Ovary (tissue), 9 donors: Measurements from ENCODE around the gene TSC22D4. TPM values are rescaled to one million over a fixed set of nuclear protein-coding genes. Genes with fewer than 3 reads are reported as not detected.

Source experiments
- DNase-seq, 5 donors: peaks; one replicate each; pipeline ENCODE4 v3.0.0-alpha.2; 2019 to 2020
- H3K27ac ChIP-seq, 2 donors: fragments of 200-600 bp; one replicate each; pipeline versions ENCODE4 v1.5.1 to v1.8.0; 2019 to 2022
- H3K27me3 ChIP-seq: fragments of 200-600 bp; one replicate; pipeline ENCODE4 v1.8.0; 2022
- H3K36me3 ChIP-seq: fragments of 200-600 bp; sonication (generic); one replicate; pipeline ENCODE4 v1.5.1; 2019
- H3K4me1 ChIP-seq: one replicate; pipeline ENCODE4 v1.8.1; 2013; ENCODE audit warnings: mild to moderate bottlenecking, moderate library complexity; ENCODE audit not compliant: insufficient read depth
- H3K4me3 ChIP-seq: fragments of 200-600 bp; sonication (generic); one replicate; pipeline ENCODE4 v1.5.1; 2017
- H3K9me3 ChIP-seq, 2 donors: fragments of 200-600 bp in 1 of 2; sonication (generic) in 1 of 2; one replicate each; pipeline versions ENCODE4 v1.5.1 to v1.8.1; 2013 to 2019; ENCODE audit warnings: mild to moderate bottlenecking in 1 of 2, moderate library complexity in 1 of 2
- EP300 ChIP-seq: sonication (generic); formaldehyde crosslinking; IDR thresholded peaks from one replicate; pipeline ENCODE4 v1.6.1; 2017; ENCODE audit warnings: antibody characterized with exemption
- POLR2A ChIP-seq: fragments of 450-650 bp; IDR thresholded peaks from one replicate; pipeline ENCODE4 v1.6.1; 2017; ENCODE audit warnings: antibody characterized with exemption, mild to moderate bottlenecking, moderate library complexity
- WGBS, 3 donors: extraction: QIAGEN DNeasy Blood & Tissue Kit in 1 of 3; methylation state at CpG; one replicate each; pipeline versions ENCODE4 v1.1.5 to v1.1.7; 2013 to 2017; 5-methylcytosine and 5-hydroxymethylcytosine counted together
- intact Hi-C, 4 donors: fragments of 100-400 bp; cut with DNase I; formaldehyde crosslinking; loops; one replicate each; pipeline versions ENCODE4 v1.11.0 to v1.15.1; 2022 to 2023
- polyA plus RNA-seq, 2 donors: library from polyadenylated mRNA; stranded (reverse); fragments of 200-250 nt in 1 of 2; fragments of 350-450 nt in 1 of 2; fragmentation: Illumina TruSeq in 1 of 2; extraction: RNeasy Lipid Tissue Mini Kit (QIAGEN cat#74804) in 1 of 2; gene quantifications; one replicate each; pipeline ENCODE4 v1.2.3, GENCODE V29; 2013 to 2014
- total RNA-seq, 7 donors: library from RNA; depleted of rRNA in 2 of 7; stranded (reverse); fragments of >200 nt in 2 of 7; fragmentation: NEBNext Ultra II Directional in 3 of 7; extraction: Animal tissue kit (Norgen Biotek cat#: 25700) in 3 of 7; gene quantifications; one replicate each; pipeline versions ENCODE4 v1.1.0 to v1.2.4, GENCODE V29; 2016 to 2023
- TF ChIP-seq, protein P1 (sequence below), 3 donors: fragments of 450-650 bp in 2 of 3; fragments of 200-600 bp in 1 of 3; IDR thresholded peaks; one replicate each; pipeline versions ENCODE4 v1.5.1 to v1.8.0; 2016 to 2022; ENCODE audit warnings: antibody characterized with exemption in 3 of 3, mild to moderate bottlenecking in 1 of 3
- donor health status: DM: no; HTN: no; CAD: no; lungs with moderate emphysema.
- donor health status: DM: no; HTN: no; CAD: no.
- donor health status: Bipolar disorder and iron deficiency.
- donor health status: DM: yes; HTN: yes; CAD: no.
- donor health status: DM: no; HTN: no; CAD: no.
- donor health status: DM: yes; HTN: yes; CAD: no.

The TSC22D4 gene
- total and polyA plus RNA-seq, 9 donors: 6.5 to 57.3 (median 40.4) TPM

DNA sequence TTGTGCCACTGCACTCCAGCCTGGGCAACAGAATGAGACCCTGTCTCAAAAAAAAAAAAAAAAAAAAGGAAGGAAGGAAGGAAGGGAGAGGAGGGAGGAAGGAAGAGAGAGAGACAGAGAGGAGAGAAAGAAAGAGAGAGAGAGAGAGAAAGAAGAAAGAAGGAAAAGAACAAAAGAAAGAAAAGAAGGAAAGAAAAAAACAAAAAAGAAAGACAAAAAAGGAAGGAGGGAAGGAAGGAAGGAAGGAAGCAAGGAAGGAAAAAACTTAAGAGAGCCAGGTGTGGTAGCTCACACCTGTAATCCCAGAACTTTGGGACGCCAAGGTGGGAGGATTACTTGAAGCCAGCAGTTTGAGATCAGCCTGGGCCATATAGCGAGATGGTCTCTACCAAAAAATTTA, 14.2 kb downstream of the TSC22D4 start:
- peaks cover 7% of the 10 kb centered on the region for H3K4me1 ChIP-seq
- H3K36me3 ChIP-seq: no peaks in the 10 kb centered on the region
- TF ChIP-seq, protein P1, sequence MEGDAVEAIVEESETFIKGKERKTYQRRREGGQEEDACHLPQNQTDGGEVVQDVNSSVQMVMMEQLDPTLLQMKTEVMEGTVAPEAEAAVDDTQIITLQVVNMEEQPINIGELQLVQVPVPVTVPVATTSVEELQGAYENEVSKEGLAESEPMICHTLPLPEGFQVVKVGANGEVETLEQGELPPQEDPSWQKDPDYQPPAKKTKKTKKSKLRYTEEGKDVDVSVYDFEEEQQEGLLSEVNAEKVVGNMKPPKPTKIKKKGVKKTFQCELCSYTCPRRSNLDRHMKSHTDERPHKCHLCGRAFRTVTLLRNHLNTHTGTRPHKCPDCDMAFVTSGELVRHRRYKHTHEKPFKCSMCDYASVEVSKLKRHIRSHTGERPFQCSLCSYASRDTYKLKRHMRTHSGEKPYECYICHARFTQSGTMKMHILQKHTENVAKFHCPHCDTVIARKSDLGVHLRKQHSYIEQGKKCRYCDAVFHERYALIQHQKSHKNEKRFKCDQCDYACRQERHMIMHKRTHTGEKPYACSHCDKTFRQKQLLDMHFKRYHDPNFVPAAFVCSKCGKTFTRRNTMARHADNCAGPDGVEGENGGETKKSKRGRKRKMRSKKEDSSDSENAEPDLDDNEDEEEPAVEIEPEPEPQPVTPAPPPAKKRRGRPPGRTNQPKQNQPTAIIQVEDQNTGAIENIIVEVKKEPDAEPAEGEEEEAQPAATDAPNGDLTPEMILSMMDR (IDR thresholded peaks at IDR 0.05): no peak
- TF ChIP-seq EP300 (no peak), POLR2A (no peak)
- no peaks in the 10 kb centered on the region for H3K9me3 ChIP-seq
- WGBS, 3 donors: 94 to 99% (median 95%) methylated on average over 2 of the region's 2 CpGs
- DNase-seq: no peak
- H3K27me3 ChIP-seq: no peaks in the 10 kb centered on the region
- H3K4me3 ChIP-seq: no peak overlapping the region
- intact Hi-C loops: loop anchor here in 3 of 4 donors (5.0 to 10.0 kb wide), 4 partner anchors 98 to 260 kb away; partner anchors contain the start of genes EPO (in 2 of the 3) and GIGYF1 (in 2 of the 3)
- H3K27ac ChIP-seq: no peak overlapping the region

DNA sequence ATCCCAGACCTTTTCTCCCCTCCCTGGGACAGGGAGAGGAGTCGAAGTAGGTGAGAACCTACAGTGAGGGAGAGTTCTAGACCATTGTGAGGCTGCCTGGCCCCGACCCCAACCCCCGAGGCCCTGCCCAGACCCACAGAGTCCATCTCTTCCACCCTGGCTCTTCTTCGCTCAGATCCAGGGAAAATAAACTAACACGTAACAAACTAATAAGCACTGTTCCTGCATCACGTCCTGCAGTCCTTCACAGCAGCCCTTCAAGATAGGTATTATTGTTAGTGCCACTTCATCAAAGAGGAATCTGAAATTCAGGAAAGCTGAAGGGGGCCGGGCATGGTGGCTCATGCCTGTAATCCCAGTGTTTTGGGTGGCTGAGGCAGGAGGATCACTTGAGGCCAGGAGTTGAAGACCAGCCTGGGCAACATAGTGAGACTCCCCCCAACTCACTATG, 14.8 kb downstream of the TSC22D4 start, which contains the start of gene SPACDR:
Gene SPACDR, minus strand, starts transcription at position 51 of the 451 bp plus-strand sequence. CDS start 235 bp downstream, outside the sequence.
- intact Hi-C loops: loop anchor here in 2 of 4 donors (10.0 kb wide), 2 partner anchors 231 to 261 kb away; partner anchors contain the start of genes EPO (in 2 of the 2) and GIGYF1 (in 1 of the 2)
- 83 to 87% (median 84%) methylated on average over 7 of the region's 7 CpGs for WGBS, 3 donors
- Histone ChIP-seq H3K27ac (no peak within 1 kb of the TSS), H3K36me3 (no peaks in the 10 kb centered on the region), H3K4me3 (no peak within 1 kb of the TSS), H3K9me3 (no peaks in the 10 kb centered on the region), H3K4me1 (peaks cover 4% of the 10 kb centered on the region), H3K27me3 (no peaks in the 10 kb centered on the region)
- TF ChIP-seq POLR2A (no peak), EP300 (no peak)
- TF ChIP-seq, protein P1 (IDR thresholded peaks at IDR 0.05): no peak
- DNase-seq: no peak

DNA sequence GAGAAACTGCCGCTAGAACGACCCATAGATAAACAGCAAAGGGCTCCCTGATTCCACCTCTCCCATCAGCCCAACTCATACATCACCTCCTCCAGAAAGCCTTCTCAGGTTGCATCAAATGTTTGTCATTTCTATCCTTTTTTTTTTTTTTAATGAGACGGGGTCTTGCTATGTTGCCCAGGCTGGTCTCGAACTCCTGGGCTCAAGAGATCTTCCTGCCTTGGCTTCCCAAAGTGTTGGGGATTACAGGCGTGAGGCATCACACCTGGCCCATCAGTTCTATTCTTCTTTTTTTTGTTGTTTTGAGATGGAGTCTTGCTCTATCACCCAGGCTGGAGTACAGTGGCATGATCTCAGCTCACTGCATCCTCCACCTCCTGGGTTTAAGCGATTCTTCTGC, 22.0 kb downstream of the TSC22D4 start:
- H3K27me3 ChIP-seq: no peaks in the 10 kb centered on the region
- H3K36me3 ChIP-seq: no peaks in the 10 kb centered on the region
- H3K4me1 ChIP-seq: no peaks in the 10 kb centered on the region
- intact Hi-C loops: no loop called here
- WGBS, 3 donors: 86 to 91% (median 89%) methylated on average over 6 of the region's 6 CpGs
- H3K4me3 ChIP-seq: no peak overlapping the region
- TF ChIP-seq EP300 (no peak), POLR2A (no peak)
- TF ChIP-seq, protein P1 (IDR thresholded peaks at IDR 0.05): no peak
- H3K27ac ChIP-seq: no peak overlapping the region
- no peaks in the 10 kb centered on the region for H3K9me3 ChIP-seq
- no peak for DNase-seq

DNA sequence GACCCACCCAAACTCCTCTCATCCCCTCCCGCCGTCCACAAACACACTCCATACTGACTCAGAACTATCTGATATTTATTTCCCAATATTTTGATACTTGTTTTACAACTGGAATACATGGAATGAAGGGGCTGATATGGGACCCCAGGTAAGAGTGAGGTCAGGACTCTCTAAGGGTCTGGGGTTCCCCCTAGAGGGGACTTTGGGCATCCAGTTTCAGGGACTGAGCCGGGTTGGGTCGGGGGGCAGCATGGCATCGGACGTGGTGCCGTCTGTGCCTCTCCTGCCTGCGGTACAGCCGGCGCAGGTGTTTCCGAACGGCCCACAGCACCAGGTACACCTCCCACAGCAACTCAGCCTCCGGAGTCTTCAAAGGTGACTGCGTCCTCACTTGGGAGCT, 22.5 kb downstream of the TSC22D4 start:
- 87 to 91% (median 87%) methylated on average over 14 of the region's 14 CpGs for WGBS, 3 donors
- intact Hi-C loops: no loop called here
- no peaks in the 10 kb centered on the region for H3K36me3 ChIP-seq
- H3K9me3 ChIP-seq: no peaks in the 10 kb centered on the region
- no peak overlapping the region for H3K4me3 ChIP-seq
- no peaks in the 10 kb centered on the region for H3K4me1 ChIP-seq
- no peak for DNase-seq
- no peaks in the 10 kb centered on the region for H3K27me3 ChIP-seq
- H3K27ac ChIP-seq: no peak overlapping the region
- TF ChIP-seq EP300: no peak
- TF ChIP-seq, protein P1 (IDR thresholded peaks at IDR 0.05): no peak
